Activated naive CD8-positive, alpha-beta T cell treated with anti-CD3 and anti-CD28 coated beads, Interleukin-2, amount 50 U/mL, for 24 hours (primary cell): ENCODE data around the gene IGF1R.

Experiments used
- ATAC-seq: fragments of 150-1000 bp; cut with Tn5 transposase; one replicate; pipeline ENCODE4 v1.10.0; 2021
- DNase-seq: peaks from one replicate; pipeline ENCODE4 v3.0.0; 2021
- H3K27ac Mint-ChIP-seq: one replicate; pipeline ENCODE4 v1.8.0; 2021; ENCODE audit warnings: mild to moderate bottlenecking, mixed read lengths
- H3K27me3 Mint-ChIP-seq: one replicate; pipeline ENCODE4 v1.8.0; 2021; ENCODE audit warnings: mixed read lengths
- H3K36me3 Mint-ChIP-seq: one replicate; pipeline ENCODE4 v1.8.0; 2021; ENCODE audit warnings: low read depth, mixed read lengths
- H3K4me1 Mint-ChIP-seq: one replicate; pipeline ENCODE4 v1.8.0; 2021; ENCODE audit warnings: mixed read lengths
- H3K4me3 Mint-ChIP-seq: one replicate; pipeline ENCODE4 v1.8.0; 2021; ENCODE audit warnings: mild to moderate bottlenecking, moderate library complexity, mixed read lengths
- H3K9me3 Mint-ChIP-seq: one replicate; pipeline ENCODE4 v1.8.0; 2021; ENCODE audit warnings: mixed read lengths

IGF1R gene

GRCh38 chr15:98779463-98780071 lies 131.2 kb downstream of the IGF1R start:
- DNase-seq (peak; percentile 83), ATAC-seq (peak; percentile 81)
- H3K36me3 Mint-ChIP-seq: no peaks in the 10 kb centered on the region
- H3K9me3 Mint-ChIP-seq: no peaks in the 10 kb centered on the region
- no peak overlapping the region for H3K4me3 Mint-ChIP-seq
- H3K27ac Mint-ChIP-seq: no peak overlapping the region
- H3K27me3 Mint-ChIP-seq: no peaks in the 10 kb centered on the region
- H3K4me1 Mint-ChIP-seq: peaks cover 39% of the 10 kb centered on the region

GRCh38 chr15:98781838-98782237 lies 133.5 kb downstream of the IGF1R start:
- H3K4me1 Mint-ChIP-seq: peaks cover 40% of the 10 kb centered on the region
- no peaks in the 10 kb centered on the region for H3K36me3 Mint-ChIP-seq
- no peak for ATAC-seq
- H3K9me3 Mint-ChIP-seq: no peaks in the 10 kb centered on the region
- DNase-seq: no peak
- no peak overlapping the region for H3K27ac Mint-ChIP-seq
- no peak overlapping the region for H3K4me3 Mint-ChIP-seq
- H3K27me3 Mint-ChIP-seq: no peaks in the 10 kb centered on the region

DNA sequence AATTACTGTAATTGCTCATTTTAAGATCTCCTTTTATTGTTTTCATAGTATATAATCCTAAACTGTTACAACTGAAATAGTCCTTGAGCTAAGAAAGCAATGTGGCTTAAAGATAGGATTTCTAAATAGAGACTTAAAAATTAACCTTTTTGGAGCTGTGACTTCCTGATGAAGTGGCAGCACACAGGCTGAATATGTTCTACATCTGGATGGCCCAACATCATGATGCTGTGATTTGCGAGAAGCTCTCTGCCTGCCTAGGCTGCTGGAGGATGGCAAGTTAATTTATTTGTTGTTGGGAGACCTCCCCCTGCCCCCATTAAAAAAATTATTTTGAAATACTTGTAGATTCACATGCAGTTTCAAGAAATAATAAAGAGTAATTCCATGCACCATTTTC lies 134.5 kb downstream of the IGF1R start:
- DNase-seq (no peak), ATAC-seq (no peak)
- Mint-ChIP-seq H3K27me3 (no peaks in the 10 kb centered on the region), H3K4me1 (peaks cover 41% of the 10 kb centered on the region), H3K9me3 (no peaks in the 10 kb centered on the region), H3K27ac (no peak overlapping the region), H3K4me3 (no peak overlapping the region), H3K36me3 (no peaks in the 10 kb centered on the region)

GRCh38 chr15:98785431-98785806 lies 137.1 kb downstream of the IGF1R start:
- Mint-ChIP-seq H3K4me1 (peaks cover 46% of the 10 kb centered on the region), H3K9me3 (no peaks in the 10 kb centered on the region), H3K36me3 (no peaks in the 10 kb centered on the region), H3K27ac (no peak overlapping the region), H3K27me3 (no peaks in the 10 kb centered on the region), H3K4me3 (no peak overlapping the region)
- ATAC-seq (no peak), DNase-seq (no peak)

DNA sequence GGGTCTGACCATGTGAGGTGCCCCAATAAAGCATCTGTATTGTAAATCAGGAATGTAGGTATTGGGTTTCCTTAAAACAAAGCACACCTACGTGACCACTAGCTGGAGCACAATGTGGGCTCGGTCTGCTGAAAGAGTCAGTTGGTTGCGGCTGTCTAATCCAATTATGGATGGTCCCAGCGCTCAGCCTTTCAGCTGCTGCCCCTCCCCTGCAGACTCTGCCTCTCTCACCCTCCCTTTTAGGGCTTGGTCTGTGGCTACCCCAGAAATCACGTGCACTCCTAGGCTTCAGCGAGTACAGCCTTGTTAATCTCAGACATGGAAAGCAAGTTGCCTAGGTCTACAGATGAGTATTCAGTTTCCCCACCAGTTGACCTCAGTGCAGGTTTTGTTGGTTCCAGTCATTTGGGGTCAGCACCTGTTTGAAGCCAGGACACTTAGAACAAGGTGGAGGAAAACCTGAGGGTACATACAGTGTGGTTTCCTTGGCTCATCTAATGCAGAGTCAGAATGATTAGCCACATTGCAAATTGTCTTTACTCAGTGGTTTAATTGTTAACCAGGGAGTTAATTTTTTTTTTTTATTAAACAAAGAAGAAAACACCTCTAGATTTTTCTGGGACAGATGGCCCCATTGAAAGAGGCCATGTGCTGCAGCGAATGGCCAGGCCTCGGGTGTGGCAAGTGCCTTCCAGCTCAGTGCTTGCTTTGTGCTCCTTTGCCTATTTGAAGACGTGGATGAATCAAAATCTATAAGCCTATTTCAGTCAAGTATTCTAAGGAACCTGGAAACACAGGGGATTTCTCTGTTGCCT lies 137.7 kb downstream of the IGF1R start:
- peak overlapping the region; percentile 21 for H3K27ac Mint-ChIP-seq

DNA sequence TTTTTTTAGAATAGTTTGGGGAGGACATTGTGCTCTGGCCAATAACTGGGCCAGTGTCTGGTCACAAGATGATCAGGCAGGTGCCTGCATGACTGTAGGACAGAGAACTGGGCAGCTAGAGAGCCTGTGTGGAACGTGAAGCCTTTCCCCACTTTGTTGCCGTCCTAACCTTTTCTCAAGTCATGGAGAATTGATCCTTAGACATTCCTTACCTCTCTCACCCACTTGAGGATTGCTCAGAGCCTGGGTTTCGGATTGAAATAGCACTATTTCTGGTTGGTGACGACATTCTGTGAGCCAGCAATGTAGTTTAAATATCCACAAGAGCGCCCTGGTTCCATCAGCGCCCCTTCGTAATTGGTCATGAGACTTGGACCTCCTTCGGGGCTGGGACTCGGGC lies 138.4 kb downstream of the IGF1R start:
- DNase-seq: no peak
- H3K4me3 Mint-ChIP-seq: no peak overlapping the region
- ATAC-seq: no peak
- peaks cover 59% of the 10 kb centered on the region for H3K4me1 Mint-ChIP-seq
- peak overlapping the region; percentile 21 for H3K27ac Mint-ChIP-seq
- no peaks in the 10 kb centered on the region for H3K27me3 Mint-ChIP-seq
- H3K9me3 Mint-ChIP-seq: no peaks in the 10 kb centered on the region
- no peaks in the 10 kb centered on the region for H3K36me3 Mint-ChIP-seq

More for the DNA sequence above, 137.7 kb downstream of the IGF1R start:
- no peak overlapping the region for H3K4me3 Mint-ChIP-seq
- peaks cover 52% of the 10 kb centered on the region for H3K4me1 Mint-ChIP-seq
- no peaks in the 10 kb centered on the region for H3K9me3 Mint-ChIP-seq
- no peak for DNase-seq
- no peaks in the 10 kb centered on the region for H3K36me3 Mint-ChIP-seq
- peak; percentile 84 for ATAC-seq
- no peaks in the 10 kb centered on the region for H3K27me3 Mint-ChIP-seq

DNA sequence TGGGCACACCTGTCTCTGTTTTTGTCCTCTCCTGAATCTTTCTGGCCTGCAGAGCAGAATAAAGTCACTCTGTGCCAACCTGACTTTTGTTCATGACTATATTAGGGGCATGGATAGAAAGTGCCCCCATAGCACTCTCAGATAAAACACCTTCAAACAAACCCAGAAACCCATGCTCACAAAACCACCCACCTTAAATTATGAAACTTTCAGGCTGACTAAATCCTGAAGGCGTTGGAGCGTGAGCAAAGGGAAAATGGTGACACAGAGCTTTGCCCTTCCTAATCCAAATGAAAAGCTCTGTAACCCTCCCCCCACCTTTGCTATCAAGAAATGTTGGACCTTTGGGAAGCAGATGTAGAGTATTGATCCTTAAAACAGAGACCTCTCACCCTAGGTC lies 138.9 kb downstream of the IGF1R start:
- peaks cover 64% of the 10 kb centered on the region for H3K4me1 Mint-ChIP-seq
- H3K36me3 Mint-ChIP-seq: no peaks in the 10 kb centered on the region
- H3K9me3 Mint-ChIP-seq: no peaks in the 10 kb centered on the region
- peak; percentile 41 for ATAC-seq
- no peaks in the 10 kb centered on the region for H3K27me3 Mint-ChIP-seq
- H3K27ac Mint-ChIP-seq: no peak overlapping the region
- no peak overlapping the region for H3K4me3 Mint-ChIP-seq
- no peak for DNase-seq

GRCh38 chr15:98787936-98788757 lies 139.8 kb downstream of the IGF1R start:
- Mint-ChIP-seq H3K36me3 (no peaks in the 10 kb centered on the region), H3K9me3 (no peaks in the 10 kb centered on the region), H3K27me3 (no peaks in the 10 kb centered on the region), H3K4me1 (peaks cover 68% of the 10 kb centered on the region), H3K4me3 (no peak overlapping the region), H3K27ac (no peak overlapping the region)
- DNase-seq: no peak
- ATAC-seq: no peak

DNA sequence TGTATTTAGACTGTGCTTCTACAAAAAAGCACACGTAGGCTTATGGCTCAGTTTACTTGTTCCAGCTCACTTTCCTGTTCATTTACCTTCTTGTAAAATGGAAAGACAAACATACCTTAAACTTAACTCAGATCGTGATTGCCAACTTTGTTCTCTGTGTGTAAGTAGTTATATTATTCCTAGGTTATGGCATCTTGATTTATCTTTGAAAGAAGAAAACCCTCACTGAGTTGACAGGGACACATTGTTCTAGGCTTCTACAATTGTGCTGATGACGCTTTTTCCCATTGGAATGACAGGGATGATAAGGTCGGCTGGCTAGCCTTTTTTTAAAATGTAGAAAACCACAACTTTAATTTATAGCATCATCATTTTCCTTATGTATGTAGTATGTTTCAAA lies 140.7 kb downstream of the IGF1R start:
- no peak for ATAC-seq
- Mint-ChIP-seq H3K27ac (no peak overlapping the region), H3K4me3 (no peak overlapping the region), H3K4me1 (peaks cover 70% of the 10 kb centered on the region), H3K36me3 (no peaks in the 10 kb centered on the region), H3K9me3 (no peaks in the 10 kb centered on the region), H3K27me3 (no peaks in the 10 kb centered on the region)
- no peak for DNase-seq

DNA sequence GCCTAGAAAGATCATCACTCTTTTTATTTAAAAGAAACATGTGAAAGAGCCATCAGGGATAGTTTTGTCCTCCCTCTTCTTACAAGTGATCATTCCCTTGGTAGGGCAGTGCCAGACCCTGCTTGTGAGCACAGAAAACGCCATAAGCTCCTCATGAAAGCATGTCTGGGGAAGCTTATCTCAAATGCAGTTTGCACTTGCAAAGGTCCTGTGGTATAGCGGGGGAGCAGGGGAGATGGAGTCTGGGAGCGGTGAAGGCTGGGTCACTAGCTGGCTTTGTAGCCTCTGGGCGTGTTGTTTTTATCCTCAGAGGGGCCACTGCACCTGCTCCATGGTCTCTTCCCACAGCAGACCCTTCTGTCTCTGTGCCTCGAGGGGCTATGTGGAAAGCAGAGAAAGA lies 141.9 kb downstream of the IGF1R start:
- H3K27ac Mint-ChIP-seq: no peak overlapping the region
- peaks cover 74% of the 10 kb centered on the region for H3K4me1 Mint-ChIP-seq
- no peak overlapping the region for H3K4me3 Mint-ChIP-seq

GRCh38 chr15:98791046-98791701 lies 142.8 kb downstream of the IGF1R start:
- ATAC-seq: peak; percentile 53

More for the DNA sequence above, 141.9 kb downstream of the IGF1R start:
- no peaks in the 10 kb centered on the region for H3K27me3 Mint-ChIP-seq
- no peak for DNase-seq
- no peaks in the 10 kb centered on the region for H3K36me3 Mint-ChIP-seq
- ATAC-seq: no peak
- no peaks in the 10 kb centered on the region for H3K9me3 Mint-ChIP-seq

GRCh38 chr15:98792117-98792516 lies 143.8 kb downstream of the IGF1R start:
- H3K4me1 Mint-ChIP-seq: peaks cover 64% of the 10 kb centered on the region
- ATAC-seq: no peak
- DNase-seq: no peak
- H3K27ac Mint-ChIP-seq: no peak overlapping the region
- H3K27me3 Mint-ChIP-seq: no peaks in the 10 kb centered on the region
- H3K4me3 Mint-ChIP-seq: no peak overlapping the region
- no peaks in the 10 kb centered on the region for H3K9me3 Mint-ChIP-seq
- no peaks in the 10 kb centered on the region for H3K36me3 Mint-ChIP-seq

More at GRCh38 chr15:98791046-98791701, 142.8 kb downstream of the IGF1R start:
- no peaks in the 10 kb centered on the region for H3K27me3 Mint-ChIP-seq
- DNase-seq: no peak
- no peak overlapping the region for H3K27ac Mint-ChIP-seq
- no peak overlapping the region for H3K4me3 Mint-ChIP-seq
- no peaks in the 10 kb centered on the region for H3K36me3 Mint-ChIP-seq
- peaks cover 71% of the 10 kb centered on the region for H3K4me1 Mint-ChIP-seq
- H3K9me3 Mint-ChIP-seq: no peaks in the 10 kb centered on the region

GRCh38 chr15:98794211-98794610 lies 145.9 kb downstream of the IGF1R start:
- DNase-seq (no peak), ATAC-seq (no peak)
- H3K4me3 Mint-ChIP-seq: no peak overlapping the region
- no peaks in the 10 kb centered on the region for H3K27me3 Mint-ChIP-seq
- H3K36me3 Mint-ChIP-seq: no peaks in the 10 kb centered on the region
- no peak overlapping the region for H3K27ac Mint-ChIP-seq
- H3K4me1 Mint-ChIP-seq: peaks cover 57% of the 10 kb centered on the region
- H3K9me3 Mint-ChIP-seq: no peaks in the 10 kb centered on the region

GRCh38 chr15:98794748-98795147 lies 146.4 kb downstream of the IGF1R start:
- DNase-seq: no peak
- Mint-ChIP-seq H3K9me3 (no peaks in the 10 kb centered on the region), H3K4me1 (peaks cover 59% of the 10 kb centered on the region), H3K27ac (no peak overlapping the region), H3K36me3 (no peaks in the 10 kb centered on the region), H3K27me3 (no peaks in the 10 kb centered on the region), H3K4me3 (no peak overlapping the region)
- ATAC-seq: no peak
